LNCaP clone FGC (cell line): ENCODE data around the gene PTPN12.
"Not testable (repeated sequence)": the region's sequence is repeated elsewhere in the genome, so short reads cannot be mapped to it uniquely, and the experiment has no call there.

ENCODE experiments used
- DNase-seq: peaks from one replicate; pipeline ENCODE4 v3.0.0-alpha.2; 2011; ENCODE audit warnings: low read depth
- H3K4me3 ChIP-seq: 2 replicates; pipeline ENCODE4 v1.5.1; 2011; ENCODE audit warnings: mild to moderate bottlenecking, low read depth, low read length, control low read depth
- CTCF ChIP-seq: IDR thresholded peaks from 2 replicates; pipeline ENCODE4 v1.5.1; 2012; ENCODE audit warnings: mild to moderate bottlenecking; ENCODE audit not compliant: control insufficient read depth, insufficient read depth; ENCODE audit errors: extremely low read depth

PTPN12 gene

DNA sequence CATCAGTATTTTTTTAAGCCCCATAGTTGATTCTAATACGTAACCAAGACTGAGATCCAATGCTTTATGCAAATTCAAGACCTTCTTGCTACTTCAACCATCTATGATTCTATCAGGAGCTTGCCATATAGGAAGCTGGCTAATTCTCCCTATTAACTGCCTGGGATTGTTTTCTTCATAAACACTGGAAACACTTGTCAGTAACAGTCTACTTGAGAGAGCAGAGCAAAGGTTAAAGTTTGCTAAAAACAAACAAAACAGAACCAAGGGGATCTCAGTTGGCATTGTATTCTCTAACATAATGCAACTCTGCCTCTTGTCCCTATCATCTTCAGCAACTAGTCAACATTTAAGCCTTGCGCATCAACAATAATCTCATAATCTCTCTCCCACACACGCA lies 21.0 kb upstream of the PTPN12 start:
- no peak for DNase-seq
- no peak for TF ChIP-seq CTCF
- no peak overlapping the region for H3K4me3 ChIP-seq

DNA sequence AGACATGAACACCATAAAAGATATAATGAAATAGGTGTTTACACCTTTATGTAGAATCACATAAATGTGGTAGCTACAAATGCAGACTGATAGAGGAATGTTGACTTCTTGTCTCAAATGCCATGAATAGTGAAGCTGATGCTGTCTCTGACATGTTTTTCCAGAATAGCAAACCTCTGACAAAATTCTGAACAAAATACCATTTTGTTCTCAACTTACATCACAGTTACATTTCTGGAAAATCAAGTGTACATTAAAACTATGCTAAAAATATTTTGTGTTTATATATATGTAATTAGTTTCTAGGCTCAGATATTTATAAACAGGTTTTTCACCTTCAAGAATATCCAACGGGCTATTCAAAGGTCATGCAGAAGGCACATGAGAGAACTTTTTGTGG lies 16.8 kb upstream of the PTPN12 start:
- TF ChIP-seq CTCF = no peak
- DNase-seq = no peak
- no peak overlapping the region for H3K4me3 ChIP-seq

DNA sequence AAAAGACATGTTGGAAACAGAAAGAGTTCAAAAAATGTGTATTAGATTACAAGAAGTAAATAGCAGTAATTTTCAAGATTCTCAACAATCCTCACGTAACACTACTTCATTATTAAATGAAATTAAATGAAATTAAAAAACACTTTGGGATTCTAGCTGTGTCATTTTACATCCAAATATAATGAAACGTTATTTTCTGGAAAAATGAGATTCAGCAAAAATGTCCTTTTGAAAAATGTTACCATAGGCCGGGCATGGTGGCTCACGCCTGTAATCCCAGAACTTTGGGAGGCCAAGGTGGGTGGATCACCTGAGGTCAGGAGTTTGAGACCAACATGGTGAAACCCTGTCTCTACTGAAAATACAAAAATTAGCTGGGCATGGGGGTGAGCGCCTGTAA lies 15.6 kb upstream of the PTPN12 start:
- H3K4me3 ChIP-seq, DNase-seq: not testable (repeated sequence)

- no peak overlapping the region for H3K4me3 ChIP-seq
- DNase-seq = no peak
- no peak for TF ChIP-seq CTCF
Observed at GRCh38 chr7:77524731-77525130, 12.4 kb upstream of the PTPN12 start.

GRCh38 chr7:77525231-77525630 lies 11.9 kb upstream of the PTPN12 start:
- no peak for TF ChIP-seq CTCF
- no peak for DNase-seq
- H3K4me3 ChIP-seq = no peak overlapping the region

DNA sequence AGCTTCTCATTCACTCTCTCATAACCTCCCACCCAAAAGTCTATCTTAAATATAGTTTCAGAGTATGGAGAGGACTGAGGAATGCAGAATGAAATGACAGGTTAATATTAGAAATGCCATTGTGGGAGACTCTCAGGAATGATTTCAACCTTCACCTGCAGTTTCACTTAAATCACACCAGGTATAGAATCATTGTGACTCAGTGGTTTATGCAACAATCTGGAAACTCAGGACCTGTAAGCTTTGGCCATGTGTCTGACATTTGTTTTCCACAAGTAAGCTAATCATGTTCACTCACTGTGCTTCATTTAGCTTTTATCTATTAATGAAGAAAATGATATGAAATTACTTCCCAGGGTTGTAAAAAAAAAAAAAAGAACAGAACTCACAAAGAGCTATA lies 8.7 kb upstream of the PTPN12 start:
- no peak for DNase-seq
- no peak overlapping the region for H3K4me3 ChIP-seq
- no peak for TF ChIP-seq CTCF

DNA sequence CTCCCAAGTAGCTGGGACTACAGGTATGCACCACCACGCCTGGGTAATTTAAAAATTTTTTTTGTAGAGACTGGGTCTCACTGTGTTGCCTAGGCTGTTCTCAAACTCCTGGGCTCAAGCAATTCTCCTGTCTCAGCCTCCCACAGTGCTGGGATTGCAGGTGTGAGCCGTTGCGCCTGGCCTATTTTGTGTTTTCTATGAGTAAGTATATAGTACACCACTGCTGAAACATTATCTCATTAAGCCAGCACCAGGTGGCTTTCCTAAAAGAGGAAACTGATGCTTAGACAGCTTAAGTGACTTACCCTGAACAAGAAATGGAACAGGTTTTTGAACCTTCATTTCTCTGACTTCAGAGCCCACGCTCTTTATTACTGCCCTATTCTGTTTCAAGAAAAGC lies 7.8 kb upstream of the PTPN12 start:
- H3K4me3 ChIP-seq = no peak overlapping the region
- DNase-seq = no peak
- TF ChIP-seq CTCF = no peak

- no peak overlapping the region for H3K4me3 ChIP-seq
- no peak for DNase-seq
- TF ChIP-seq CTCF = no peak
Observed at GRCh38 chr7:77531038-77531437, 6.1 kb upstream of the PTPN12 start.
